ENCODE measurements around the gene FSCN2. TPM values are rescaled to one million over a fixed set of nuclear protein-coding genes. Genes with fewer than 3 reads are reported as not detected.

FSCN2 gene
- total RNA-seq, 3 donors from 2014 or later (not counting 1 experiment from before 2014, with no cell fraction given), result 0.26 to 2.6 (median 1.0) TPM

DNA sequence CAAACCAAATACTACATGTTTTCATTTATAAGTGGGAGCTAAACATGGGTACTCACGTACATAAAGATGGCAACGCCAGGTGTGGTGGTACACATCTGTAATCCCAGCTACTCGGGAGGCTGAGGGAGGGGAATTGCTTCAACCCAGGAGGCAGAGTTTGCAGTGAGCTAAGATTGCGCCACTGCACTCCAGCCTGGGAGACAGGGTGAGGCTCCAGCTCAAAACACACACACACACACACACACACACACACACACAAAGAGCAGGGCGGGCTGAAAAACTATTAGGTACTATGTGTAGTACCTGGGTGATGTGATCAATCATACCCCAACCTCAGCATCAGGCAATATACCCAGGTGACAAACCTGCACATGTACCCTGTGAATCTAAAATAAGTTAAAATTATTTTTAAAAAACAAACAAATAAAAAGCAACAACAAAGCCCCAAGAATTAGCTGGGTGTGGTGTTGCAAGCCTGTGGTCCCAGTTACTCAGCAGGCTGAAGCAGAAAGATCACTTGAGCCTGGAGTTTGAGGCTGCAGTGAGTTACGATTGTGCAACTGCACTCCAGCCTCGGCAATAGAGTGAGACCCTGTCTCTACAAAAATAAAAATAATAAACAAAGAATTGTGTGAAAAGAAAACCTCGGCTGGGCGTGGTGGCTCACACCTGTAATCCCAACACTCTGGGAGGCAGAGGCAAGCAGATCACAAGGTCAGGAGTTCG, 35.8 kb downstream of the FSCN2 start:
- WGBS (ENCODE audit: insufficient coverage), result 89% methylated on average over 7 of the region's 10 CpGs
- peaks cover 6% of the 10 kb centered on the region for H3K4me1 ChIP-seq (ENCODE audit: control insufficient read depth, insufficient read depth, low read length)
- Mint-ChIP-seq H3K36me3 (no peaks in the 10 kb centered on the region), H3K27ac (no peak overlapping the region), H3K27me3 (ENCODE audit: low read depth in 2 of 2) (no peaks in the 10 kb centered on the region), H3K4me1 (no peaks in the 10 kb centered on the region), H3K4me3 (no peak overlapping the region), H3K9me3 (no peaks in the 10 kb centered on the region)
- ATAC-seq, result no peak
- H3K9me3 ChIP-seq (ENCODE audit: control insufficient read depth, insufficient read depth, low read length), result no peaks in the 10 kb centered on the region
- TF ChIP-seq, protein P1, sequence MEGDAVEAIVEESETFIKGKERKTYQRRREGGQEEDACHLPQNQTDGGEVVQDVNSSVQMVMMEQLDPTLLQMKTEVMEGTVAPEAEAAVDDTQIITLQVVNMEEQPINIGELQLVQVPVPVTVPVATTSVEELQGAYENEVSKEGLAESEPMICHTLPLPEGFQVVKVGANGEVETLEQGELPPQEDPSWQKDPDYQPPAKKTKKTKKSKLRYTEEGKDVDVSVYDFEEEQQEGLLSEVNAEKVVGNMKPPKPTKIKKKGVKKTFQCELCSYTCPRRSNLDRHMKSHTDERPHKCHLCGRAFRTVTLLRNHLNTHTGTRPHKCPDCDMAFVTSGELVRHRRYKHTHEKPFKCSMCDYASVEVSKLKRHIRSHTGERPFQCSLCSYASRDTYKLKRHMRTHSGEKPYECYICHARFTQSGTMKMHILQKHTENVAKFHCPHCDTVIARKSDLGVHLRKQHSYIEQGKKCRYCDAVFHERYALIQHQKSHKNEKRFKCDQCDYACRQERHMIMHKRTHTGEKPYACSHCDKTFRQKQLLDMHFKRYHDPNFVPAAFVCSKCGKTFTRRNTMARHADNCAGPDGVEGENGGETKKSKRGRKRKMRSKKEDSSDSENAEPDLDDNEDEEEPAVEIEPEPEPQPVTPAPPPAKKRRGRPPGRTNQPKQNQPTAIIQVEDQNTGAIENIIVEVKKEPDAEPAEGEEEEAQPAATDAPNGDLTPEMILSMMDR (IDR thresholded peaks at IDR 0.05), result no peak
- no peak overlapping the region for H3K4me3 ChIP-seq (ENCODE audit: low read length)
- DNase-seq, result no peak
- H3K36me3 ChIP-seq (ENCODE audit: control insufficient read depth, insufficient read depth, low read length), result peaks cover 50% of the 10 kb centered on the region
- no peak overlapping the region for H3K27ac ChIP-seq (ENCODE audit: low read length)
- intact Hi-C loops (cut with micrococcal nuclease), result no loop called here
- no peaks in the 10 kb centered on the region for H3K27me3 ChIP-seq (ENCODE audit: control insufficient read depth, insufficient read depth, low read length)

DNA sequence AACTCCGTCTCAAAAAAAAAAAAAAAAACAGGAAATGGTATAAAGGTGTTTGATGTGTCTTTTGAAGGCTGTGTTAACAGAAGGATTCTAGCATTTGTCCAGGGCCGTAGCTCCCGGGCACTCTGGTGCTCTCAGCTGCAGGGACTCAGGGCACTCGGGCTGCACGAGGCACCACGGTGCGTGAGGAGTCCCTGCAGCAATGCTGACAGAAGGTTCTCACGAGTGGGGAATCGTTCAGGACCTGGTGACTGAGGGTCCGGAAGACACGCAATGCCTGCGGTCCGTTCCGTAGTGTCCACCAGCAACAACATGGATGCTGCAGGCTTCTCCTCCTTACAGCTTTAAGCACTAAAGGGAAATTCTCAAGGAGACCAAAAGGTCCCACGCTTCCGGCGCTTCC, 36.6 kb downstream of the FSCN2 start:
- no peaks in the 10 kb centered on the region for H3K9me3 Mint-ChIP-seq
- H3K27ac Mint-ChIP-seq, result no peak overlapping the region
- no peak overlapping the region for H3K4me3 ChIP-seq (ENCODE audit: low read length)
- intact Hi-C loops (cut with micrococcal nuclease), result no loop called here
- ATAC-seq (no peak), DNase-seq (no peak)
- no peak overlapping the region for H3K4me3 Mint-ChIP-seq
- H3K4me1 ChIP-seq (ENCODE audit: control insufficient read depth, insufficient read depth, low read length), result peaks cover 6% of the 10 kb centered on the region
- peaks cover 51% of the 10 kb centered on the region for H3K36me3 ChIP-seq (ENCODE audit: control insufficient read depth, insufficient read depth, low read length)
- H3K27me3 Mint-ChIP-seq (ENCODE audit: low read depth in 2 of 2), result no peaks in the 10 kb centered on the region
- no peak overlapping the region for H3K27ac ChIP-seq (ENCODE audit: low read length)
- no peaks in the 10 kb centered on the region for H3K4me1 Mint-ChIP-seq
- H3K27me3 ChIP-seq (ENCODE audit: control insufficient read depth, insufficient read depth, low read length), result no peaks in the 10 kb centered on the region
- no peaks in the 10 kb centered on the region for H3K36me3 Mint-ChIP-seq
- TF ChIP-seq, protein P1 (IDR thresholded peaks at IDR 0.05), result no peak
- H3K9me3 ChIP-seq (ENCODE audit: control insufficient read depth, insufficient read depth, low read length), result no peaks in the 10 kb centered on the region
- 90% methylated on average over 17 of the region's 17 CpGs for WGBS (ENCODE audit: insufficient coverage)

GRCh38 chr17:81565231-81565630, 37.1 kb downstream of the FSCN2 start:
- no peaks in the 10 kb centered on the region for H3K27me3 Mint-ChIP-seq (ENCODE audit: low read depth in 2 of 2)
- no peak for DNase-seq
- H3K27me3 ChIP-seq (ENCODE audit: control insufficient read depth, insufficient read depth, low read length), result no peaks in the 10 kb centered on the region
- H3K4me3 Mint-ChIP-seq, result no peak overlapping the region
- peaks cover 6% of the 10 kb centered on the region for H3K4me1 ChIP-seq (ENCODE audit: control insufficient read depth, insufficient read depth, low read length)
- no peaks in the 10 kb centered on the region for H3K36me3 Mint-ChIP-seq
- H3K4me3 ChIP-seq (ENCODE audit: low read length), result no peak overlapping the region
- WGBS (ENCODE audit: insufficient coverage), result 97% methylated on average over 16 of the region's 16 CpGs
- H3K9me3 ChIP-seq (ENCODE audit: control insufficient read depth, insufficient read depth, low read length), result no peaks in the 10 kb centered on the region
- H3K9me3 Mint-ChIP-seq, result no peaks in the 10 kb centered on the region
- no peaks in the 10 kb centered on the region for H3K4me1 Mint-ChIP-seq
- TF ChIP-seq, protein P1 (IDR thresholded peaks at IDR 0.05), result no peak
- ATAC-seq, result no peak
- H3K36me3 ChIP-seq (ENCODE audit: control insufficient read depth, insufficient read depth, low read length), result peaks cover 56% of the 10 kb centered on the region
- intact Hi-C loops (cut with micrococcal nuclease), result no loop called here
- no peak overlapping the region for H3K27ac ChIP-seq (ENCODE audit: low read length)
- no peak overlapping the region for H3K27ac Mint-ChIP-seq

Data from natural killer cell (primary cell).